Measurements from ENCODE around the gene VPS35L. TPM values are rescaled to one million over a fixed set of nuclear protein-coding genes. Genes with fewer than 3 reads are reported as not detected.

Gene VPS35L
- total RNA-seq, 1 donor from 2014 or later, result 51.9 TPM

- intact Hi-C loops (cut with DNase I), result no loop called here
- Histone ChIP-seq H3K9me3 (no peaks in the 10 kb centered on the region), H3K4me3 (no peak overlapping the region), H3K36me3 (no peaks in the 10 kb centered on the region), H3K4me1 (no peaks in the 10 kb centered on the region), H3K27ac (no peak overlapping the region), H3K27me3 (no peaks in the 10 kb centered on the region)
- no peak for ATAC-seq
- no peak for DNase-seq
- TF ChIP-seq CTCF (IDR thresholded peaks at IDR 0.05), result no peak
Measured at GRCh38 chr16:19728636-19728965, 173.1 kb downstream of the VPS35L start.

- no peak for TF ChIP-seq CTCF (IDR thresholded peaks at IDR 0.05)
- no peaks in the 10 kb centered on the region for H3K4me1 ChIP-seq
- intact Hi-C loops (cut with DNase I), result no loop called here
- DNase-seq, result no peak
- no peak for ATAC-seq
- H3K27ac ChIP-seq, result no peak overlapping the region
- no peaks in the 10 kb centered on the region for H3K9me3 ChIP-seq
- H3K36me3 ChIP-seq, result no peaks in the 10 kb centered on the region
- no peaks in the 10 kb centered on the region for H3K27me3 ChIP-seq
- no peak overlapping the region for H3K4me3 ChIP-seq
Measured at GRCh38 chr16:19733551-19733950, 178.0 kb downstream of the VPS35L start.

GRCh38 chr16:19735074-19735867 lies 179.8 kb downstream of the VPS35L start:
- no peak for TF ChIP-seq CTCF (IDR thresholded peaks at IDR 0.05)
- ATAC-seq (no peak), DNase-seq (no peak)
- Histone ChIP-seq H3K27me3 (no peaks in the 10 kb centered on the region), H3K9me3 (no peaks in the 10 kb centered on the region), H3K4me1 (no peaks in the 10 kb centered on the region), H3K36me3 (no peaks in the 10 kb centered on the region), H3K4me3 (no peak overlapping the region), H3K27ac (no peak overlapping the region)
- intact Hi-C loops (cut with DNase I), result no loop called here

GRCh38 chr16:19737306-19738038 lies 182.0 kb downstream of the VPS35L start:
- no peak for ATAC-seq
- intact Hi-C loops (cut with DNase I), result no loop called here
- no peak for TF ChIP-seq CTCF (IDR thresholded peaks at IDR 0.05)
- Histone ChIP-seq H3K9me3 (no peaks in the 10 kb centered on the region), H3K27me3 (no peaks in the 10 kb centered on the region), H3K27ac (no peak overlapping the region), H3K4me1 (no peaks in the 10 kb centered on the region), H3K4me3 (no peak overlapping the region), H3K36me3 (no peaks in the 10 kb centered on the region)
- no peak for DNase-seq

- intact Hi-C loops (cut with DNase I), result no loop called here
- ATAC-seq (no peak), DNase-seq (no peak)
Measured at GRCh38 chr16:19741354-19741753, 185.9 kb downstream of the VPS35L start.

More at GRCh38 chr16:19741354-19741753, 185.9 kb downstream of the VPS35L start:
- no peak overlapping the region for H3K4me3 ChIP-seq
- H3K27me3 ChIP-seq, result no peaks in the 10 kb centered on the region
- H3K4me1 ChIP-seq, result no peaks in the 10 kb centered on the region
- H3K36me3 ChIP-seq, result no peaks in the 10 kb centered on the region
- no peaks in the 10 kb centered on the region for H3K9me3 ChIP-seq
- no peak for TF ChIP-seq CTCF (IDR thresholded peaks at IDR 0.05)
- H3K27ac ChIP-seq, result no peak overlapping the region

Data from upper lobe of right lung (tissue), 1 donor.